Heart right ventricle (tissue), 16 donors: ENCODE measurements around the gene TTC7B. TPM values are rescaled to one million over a fixed set of nuclear protein-coding genes. Genes with fewer than 3 reads are reported as not detected.

Experiments used
- ATAC-seq, 8 donors: fragments of 200-7000 bp; cut with Tn5 transposase; one replicate each; pipeline ENCODE4 v1.9.1; 2020; ENCODE audit warnings: mild to moderate bottlenecking in 8 of 8, moderate library complexity in 8 of 8, moderate number of reproducible peaks in 1 of 8
- DNase-seq, 2 donors: peaks; one replicate each; pipeline ENCODE4 v3.0.0-alpha.2; 2020
- H3K27ac ChIP-seq, 10 donors: fragments of 200-600 bp; sonication (generic) in 2 of 10; one replicate each; pipeline versions ENCODE4 v1.5.0 to v1.8.0; 2020 to 2022; ENCODE audit warnings: mild to moderate bottlenecking in 3 of 10
- H3K27me3 ChIP-seq, 7 donors: fragments of 200-600 bp; one replicate each; pipeline ENCODE4 v1.8.0; 2021 to 2022; ENCODE audit warnings: mild to moderate bottlenecking in 2 of 7
- H3K36me3 ChIP-seq, 9 donors: fragments of 200-600 bp; sonication (generic) in 1 of 9; one replicate each; pipeline versions ENCODE4 v1.5.0 to v1.8.0; 2020 to 2022; ENCODE audit warnings: mild to moderate bottlenecking in 2 of 9
- H3K4me1 ChIP-seq, 9 donors: fragments of 200-600 bp; sonication (generic) in 1 of 9; one replicate each; pipeline versions ENCODE4 v1.5.0 to v1.8.0; 2020 to 2022; ENCODE audit warnings: mild to moderate bottlenecking in 4 of 9
- H3K4me3 ChIP-seq, 10 donors: fragments of 200-600 bp; sonication (generic) in 2 of 10; one replicate each; pipeline versions ENCODE4 v1.5.0 to v1.8.0; 2020 to 2022; ENCODE audit warnings: mild to moderate bottlenecking in 7 of 10, moderate library complexity in 2 of 10
- H3K9me3 ChIP-seq, 11 donors: fragments of 200-600 bp in 10 of 11; sonication (generic) in 2 of 11; one replicate each; pipeline versions ENCODE4 v1.5.0 to v1.8.0; 2013 to 2022; ENCODE audit warnings: mild to moderate bottlenecking in 2 of 11, control low read depth in 1 of 11, moderate library complexity in 1 of 11
- CTCF ChIP-seq, 9 donors: fragments of 200-600 bp; sonication (generic) in 2 of 9; IDR thresholded peaks; one replicate each; pipeline versions ENCODE4 v1.5.0 to v1.8.0; 2021 to 2022; ENCODE audit warnings: antibody characterized with exemption in 9 of 9, mild to moderate bottlenecking in 5 of 9, moderate library complexity in 1 of 9
- WGBS, 2 donors: extraction: QIAGEN DNeasy Blood & Tissue Kit; methylation state at CpG; one replicate each; pipeline ENCODE4 v1.1.7; 2013; ENCODE audit warnings: inconsistent platforms in 1 of 2; 5-methylcytosine and 5-hydroxymethylcytosine counted together
- intact Hi-C, 10 donors: fragments of 100-400 bp; cut with DNase I; formaldehyde crosslinking; loops; one replicate each; pipeline versions ENCODE4 v1.11.1 to v1.14.2; 2022
- polyA plus RNA-seq, 2 donors: library from polyadenylated mRNA; stranded (reverse); fragments of 200-250 nt; gene quantifications; one replicate each; pipeline ENCODE4 v1.2.3, GENCODE V29; 2013
- total RNA-seq, 10 donors: library from RNA; stranded (reverse); fragmentation: NEBNext Ultra II Directional in 3 of 10; extraction: Animal tissue kit (Norgen Biotek cat#: 25700) in 3 of 10; gene quantifications; one replicate each; pipeline versions ENCODE4 v1.2.1 to v1.2.4, GENCODE V29; 2021 to 2023
- donor health status: Arrhythmogenic right ventricular cardiomyopathy.
- donor health status: ischemic (EF 13 %, LVEDD 7.1; RV severe dilation, severe dysfunction).
- donor health status: healthy with polysubstance abuse.
- donor health status: DM: no; HTN: yes; CAD: no.
- donor health status: DM: no; HTN: no; CAD: no.
- donor health status: ischemic (EF 25% LVEDD 6.9; RV normal size, moderate dysfunction).
- donor health status: ischemic (EF 25% LVEDD 5.7; RV mildly dilated, moderate dysfunction).
- donor health status: healthy.
- donor health status: DM: yes; HTN: yes; CAD: no.
- donor health status: Ischemic cardiomyopathy.
- donor health status: ischemic (EF 35%, LVEDD 5.7; RV mildly dilated, moderate dysfunction).
- donor health status: nonischemic (EF 11% LVEDD 7.7; RV severe dilation, severe dysfunction).
- donor health status: DM: yes; HTN: yes; CAD: no.
- donor health status: PGD.
- donor health status: ischemic (EF 29% LVEDD 5.4; RV normal size, mild dysfunction).
- donor health status: nonischemic (EF 23%, LVEDD 6.1; RV moderate dilation, normal function).

Gene TTC7B
- total and polyA plus RNA-seq, 12 donors: 23.0 to 79.4 (median 65.5) TPM

- WGBS, 2 donors: 32 to 37% methylated on average over 2 of the region's 2 CpGs
- intact Hi-C loops: loop anchor here in 9 of 10 donors (1.0 to 10.0 kb wide), 12 partner anchors 60 to 396 kb away; partner anchors contain the start of gene CALM1 (in 3 of the 9)
- Histone ChIP-seq H3K4me1 (peaks cover 13 to 47% (median 40%) of the 10 kb centered on the region in 9 donors), H3K9me3 (no peaks in the 10 kb centered on the region), H3K27me3 (no peaks in the 10 kb centered on the region), H3K4me3 (peak overlapping the region in 2 of 10 donors; percentile 7 to 35), H3K36me3 (no peaks in the 10 kb centered on the region), H3K27ac (peak overlapping the region; percentile 18 to 88 (median 73))
- no peak for TF ChIP-seq CTCF (IDR thresholded peaks at IDR 0.05)
- DNase-seq (no peak), ATAC-seq (peak in 7 of 8 donors; percentile 14 to 53 (median 43))
These were observed 119.1 kb downstream of the TTC7B start for GRCh38 chr14:90697132-90697531.

- H3K9me3 ChIP-seq: no peaks in the 10 kb centered on the region
- peak in 3 of 8 donors; percentile 12 to 25 (median 15) for ATAC-seq
- no peaks in the 10 kb centered on the region for H3K36me3 ChIP-seq
- no peak overlapping the region for H3K4me3 ChIP-seq
- WGBS, 2 donors: 42 to 48% methylated on average over 4 of the region's 4 CpGs
- peak overlapping the region; percentile 18 to 88 (median 73) for H3K27ac ChIP-seq
- peaks cover 13 to 47% (median 40%) of the 10 kb centered on the region in 9 donors for H3K4me1 ChIP-seq
- intact Hi-C loops: loop anchor here in 9 of 10 donors (1.0 to 10.0 kb wide), 12 partner anchors 61 to 396 kb away; partner anchors contain the start of gene CALM1 (in 3 of the 9)
- DNase-seq: no peak
- H3K27me3 ChIP-seq: no peaks in the 10 kb centered on the region
- TF ChIP-seq CTCF (IDR thresholded peaks at IDR 0.05): no peak
These were observed 119.5 kb downstream of the TTC7B start for GRCh38 chr14:90696720-90697119.

- WGBS, 2 donors: 47 to 67% methylated on average over 12 of the region's 12 CpGs
- Histone ChIP-seq H3K36me3 (no peaks in the 10 kb centered on the region), H3K4me1 (peaks cover 13 to 41% (median 40%) of the 10 kb centered on the region in 9 donors), H3K4me3 (no peak overlapping the region), H3K9me3 (no peaks in the 10 kb centered on the region), H3K27me3 (no peaks in the 10 kb centered on the region), H3K27ac (peak overlapping the region in 7 of 10 donors; percentile 65 to 88 (median 74))
- DNase-seq (no peak), ATAC-seq (peak in 2 of 8 donors; percentile 29 to 30)
- intact Hi-C loops: loop anchor here in 9 of 10 donors (2.0 to 10.0 kb wide), 11 partner anchors 61 to 395 kb away; partner anchors contain the start of gene CALM1 (in 3 of the 9)
- TF ChIP-seq CTCF (IDR thresholded peaks at IDR 0.05): no peak
These were observed 120.1 kb downstream of the TTC7B start for GRCh38 chr14:90695997-90696660.

- H3K4me1 ChIP-seq: peaks cover 8 to 32% (median 27%) of the 10 kb centered on the region in 9 donors
- H3K36me3 ChIP-seq: peaks cover 0 to 12% (median 0%) of the 10 kb centered on the region in 9 donors
- no peak overlapping the region for H3K27ac ChIP-seq
- no peaks in the 10 kb centered on the region for H3K27me3 ChIP-seq
- ATAC-seq (no peak), DNase-seq (no peak)
- TF ChIP-seq CTCF (IDR thresholded peaks at IDR 0.05): no peak
- H3K9me3 ChIP-seq: no peaks in the 10 kb centered on the region
- WGBS, 2 donors: 79 to 82% methylated on average over 3 of the region's 3 CpGs
- intact Hi-C loops: loop anchor here in 4 of 10 donors (10.0 kb wide), 2 partner anchors 179 to 389 kb away; no protein-coding TSS in a partner anchor
- no peak overlapping the region for H3K4me3 ChIP-seq
These were observed 122.8 kb downstream of the TTC7B start for GRCh38 chr14:90693413-90693812.
